ENCODE data around the gene TBCD.

The TBCD gene

GRCh38 chr17:82872591-82873520, 121.0 kb downstream of the TBCD start:
- DNase-seq: no peak

GRCh38 chr17:82873521-82873920, 121.7 kb downstream of the TBCD start:
- no peak for DNase-seq

- DNase-seq: no peak
Observed at GRCh38 chr17:82874011-82874835, 122.4 kb downstream of the TBCD start.

GRCh38 chr17:82875407-82875856, 123.6 kb downstream of the TBCD start:
- DNase-seq: no peak

- no peak for DNase-seq
Observed at GRCh38 chr17:82876149-82876548, 124.3 kb downstream of the TBCD start.

- peak; percentile 74 for DNase-seq
Observed at GRCh38 chr17:82876602-82877379, 124.9 kb downstream of the TBCD start.

- no peak for DNase-seq
Observed at GRCh38 chr17:82878527-82878926, 126.7 kb downstream of the TBCD start.

- DNase-seq: no peak
Observed at GRCh38 chr17:82879241-82879640, 127.4 kb downstream of the TBCD start.

- no peak for DNase-seq
Observed at GRCh38 chr17:82880620-82881323, 128.9 kb downstream of the TBCD start.

GRCh38 chr17:82881324-82881823, 129.5 kb downstream of the TBCD start:
- DNase-seq: no peak

- no peak for DNase-seq
Observed at GRCh38 chr17:82881900-82882714, 130.2 kb downstream of the TBCD start.

GRCh38 chr17:82882715-82883418, 131.0 kb downstream of the TBCD start:
- no peak for DNase-seq

GRCh38 chr17:82883419-82884031, 131.7 kb downstream of the TBCD start:
- DNase-seq: no peak

- DNase-seq: no peak
Observed at GRCh38 chr17:82884341-82884969, 132.6 kb downstream of the TBCD start.

- no peak for DNase-seq
Observed at GRCh38 chr17:82884970-82885353, 133.1 kb downstream of the TBCD start.

GRCh38 chr17:82887255-82888164, 135.6 kb downstream of the TBCD start:
- no peak for DNase-seq

GRCh38 chr17:82888583-82889495, 137.0 kb downstream of the TBCD start:
- no peak for DNase-seq

Measured in midbrain (tissue), 1 donor.